Measurements from ENCODE around the gene DLGAP4. TPM values are rescaled to one million over a fixed set of nuclear protein-coding genes. Genes with fewer than 3 reads are reported as not detected.

Gene DLGAP4
- total RNA-seq, 2 donors from 2014 or later, result 34.8 to 83.7 TPM

- Mint-ChIP-seq H3K36me3 (ENCODE audit: low read depth) (no peaks in the 10 kb centered on the region), H3K9me3 (no peaks in the 10 kb centered on the region), H3K4me1 (no peaks in the 10 kb centered on the region), H3K4me3 (no peak overlapping the region), H3K27me3 (peaks cover 15% of the 10 kb centered on the region), H3K27ac (peak overlapping the region; percentile 15)
- no peak for ATAC-seq (replicated peaks)
These were observed 34.2 kb upstream of the DLGAP4 start for GRCh38 chr20:36271639-36272546.

DNA sequence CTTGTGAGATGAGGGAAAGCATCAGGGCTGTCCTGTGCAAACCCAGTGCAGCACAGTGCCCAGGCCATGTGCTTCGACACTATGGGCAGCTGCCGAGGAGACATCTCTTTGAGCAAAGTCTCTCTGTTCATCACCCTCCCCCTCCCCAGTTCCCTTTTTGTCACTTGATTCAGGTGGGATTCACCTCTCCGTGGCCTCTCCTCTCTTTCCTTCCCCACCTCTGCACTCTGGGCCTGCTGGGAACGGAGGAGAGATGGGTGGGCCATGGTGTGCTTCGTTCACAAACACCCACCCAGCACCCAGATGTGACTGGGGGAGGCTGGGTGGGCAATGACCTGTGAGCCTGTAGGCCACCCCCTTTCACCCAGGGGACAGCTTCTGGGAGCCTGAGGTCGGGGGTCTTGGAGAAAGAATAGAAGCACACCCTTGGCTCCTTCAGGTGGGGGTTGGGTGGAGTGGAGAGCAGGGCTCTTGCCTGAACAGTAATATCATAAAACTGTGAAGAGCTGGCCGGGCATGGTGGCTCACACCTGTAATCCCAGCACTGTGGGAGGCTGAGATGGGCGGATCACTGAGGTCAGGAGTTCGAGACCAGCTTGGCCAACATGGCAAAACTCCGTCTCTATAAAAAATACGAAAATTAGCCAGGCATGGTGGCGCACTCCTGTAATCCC lies 33.5 kb upstream of the DLGAP4 start:
- Mint-ChIP-seq H3K36me3 (ENCODE audit: low read depth) (no peaks in the 10 kb centered on the region), H3K4me1 (no peaks in the 10 kb centered on the region), H3K4me3 (no peak overlapping the region), H3K27me3 (peaks cover 15% of the 10 kb centered on the region), H3K9me3 (no peaks in the 10 kb centered on the region), H3K27ac (no peak overlapping the region)
- no peak for ATAC-seq (replicated peaks)

DNA sequence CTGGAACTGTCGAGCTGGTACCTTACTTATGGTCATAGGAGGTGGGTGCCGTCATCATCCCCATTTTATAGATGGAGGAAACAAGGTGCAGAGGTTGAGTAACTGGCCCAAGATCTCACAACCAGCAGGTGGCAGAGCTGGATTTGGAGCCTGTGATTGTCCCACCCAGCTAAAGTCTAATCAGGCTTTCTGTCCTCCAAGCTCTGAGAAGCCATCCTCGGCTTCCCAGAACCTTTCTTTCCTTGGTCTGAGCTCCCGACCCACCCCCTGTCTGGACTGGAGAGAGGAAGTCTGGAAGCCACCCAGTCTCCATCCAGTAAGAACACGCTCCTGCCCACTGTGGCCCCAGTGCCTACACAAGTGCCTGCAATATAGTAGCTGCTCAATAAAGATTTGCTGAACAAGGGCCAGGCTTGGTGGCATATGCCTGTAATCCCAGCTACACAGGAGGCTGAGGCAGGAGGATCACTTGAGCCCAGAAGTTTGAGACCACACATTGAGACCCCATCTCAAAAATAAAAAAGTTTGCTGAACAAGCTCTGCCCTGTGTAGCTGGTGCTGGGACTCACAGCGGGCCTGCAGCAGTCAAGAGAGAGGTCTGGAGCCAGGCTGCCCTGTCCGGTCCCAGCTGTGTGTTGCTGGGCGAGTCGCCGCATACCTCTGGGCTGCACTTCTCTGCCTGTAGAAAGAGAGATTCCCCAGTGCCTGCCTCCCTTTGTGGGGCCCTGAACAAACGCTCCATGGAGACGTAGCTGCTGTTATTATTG lies 32.5 kb upstream of the DLGAP4 start:
- H3K4me1 Mint-ChIP-seq, result no peaks in the 10 kb centered on the region
- H3K4me3 Mint-ChIP-seq, result no peak overlapping the region
- no peak for ATAC-seq (replicated peaks)
- H3K9me3 Mint-ChIP-seq, result no peaks in the 10 kb centered on the region
- peaks cover 21% of the 10 kb centered on the region for H3K27me3 Mint-ChIP-seq
- H3K27ac Mint-ChIP-seq, result no peak overlapping the region
- H3K36me3 Mint-ChIP-seq (ENCODE audit: low read depth), result no peaks in the 10 kb centered on the region

- Mint-ChIP-seq H3K9me3 (no peaks in the 10 kb centered on the region), H3K4me1 (no peaks in the 10 kb centered on the region), H3K27me3 (peaks cover 21% of the 10 kb centered on the region), H3K4me3 (no peak overlapping the region), H3K36me3 (ENCODE audit: low read depth) (no peaks in the 10 kb centered on the region), H3K27ac (no peak overlapping the region)
- no peak for ATAC-seq (replicated peaks)
These were observed 31.8 kb upstream of the DLGAP4 start for GRCh38 chr20:36274181-36274841.

DNA sequence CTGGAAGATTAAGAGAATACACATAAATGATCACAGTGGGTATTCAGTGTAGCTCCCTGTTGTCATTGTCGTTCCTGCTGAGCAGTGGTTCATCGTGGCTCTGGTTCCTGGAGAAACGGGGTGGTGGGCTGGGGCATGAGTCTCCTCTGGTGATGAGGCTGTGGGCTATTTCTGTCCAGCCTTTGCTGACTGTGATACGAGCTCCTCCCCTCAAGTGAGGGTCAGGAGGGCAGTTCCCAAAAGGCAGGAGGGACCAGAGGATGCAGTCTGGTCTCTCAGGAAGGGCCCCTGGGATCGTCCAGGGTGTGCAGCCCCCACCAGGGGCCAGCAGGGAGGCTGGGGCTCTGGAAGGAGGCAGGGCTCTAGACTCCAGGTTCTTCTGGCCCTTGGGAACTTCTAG lies 31.1 kb upstream of the DLGAP4 start:
- no peaks in the 10 kb centered on the region for H3K36me3 Mint-ChIP-seq (ENCODE audit: low read depth)
- H3K27ac Mint-ChIP-seq, result no peak overlapping the region
- no peaks in the 10 kb centered on the region for H3K4me1 Mint-ChIP-seq
- H3K9me3 Mint-ChIP-seq, result no peaks in the 10 kb centered on the region
- H3K27me3 Mint-ChIP-seq, result peaks cover 21% of the 10 kb centered on the region
- H3K4me3 Mint-ChIP-seq, result no peak overlapping the region
- no peak for ATAC-seq (replicated peaks)

DNA sequence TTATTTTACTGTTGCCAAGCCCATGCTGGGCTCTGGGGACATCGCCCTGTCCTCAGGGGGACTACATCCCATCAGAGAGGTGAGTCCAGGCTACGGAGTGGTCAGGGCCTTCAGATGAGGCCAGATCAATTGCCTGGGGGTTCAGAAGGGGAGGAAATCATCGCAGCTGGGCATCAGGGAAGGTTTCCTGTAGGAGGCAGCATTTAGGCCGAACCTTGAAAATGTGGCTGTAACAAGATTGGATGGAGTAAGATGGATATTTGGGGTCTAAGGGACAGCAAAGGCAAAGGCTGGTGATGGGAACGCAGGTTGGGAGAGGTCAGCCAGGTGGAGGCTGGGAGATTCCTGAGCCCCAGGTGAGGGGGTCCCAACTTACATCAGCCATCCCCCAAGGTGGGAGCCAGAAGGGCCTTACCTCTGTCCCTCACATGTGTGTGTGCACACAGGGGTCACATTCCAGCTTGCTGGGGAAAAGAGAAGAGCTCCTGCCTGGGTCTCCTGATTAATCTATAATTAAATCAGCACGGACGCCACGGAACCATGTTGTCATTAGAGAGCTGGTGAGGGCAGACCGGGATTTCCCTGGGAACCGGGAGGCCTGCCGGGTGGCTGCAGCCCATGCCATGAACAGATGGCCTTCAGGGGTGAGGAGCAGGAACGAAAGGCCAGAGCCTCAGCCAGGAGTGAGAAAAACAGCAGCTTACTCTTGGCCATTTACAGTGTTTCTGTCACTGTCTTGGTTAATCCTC lies 30.5 kb upstream of the DLGAP4 start:
- H3K4me1 Mint-ChIP-seq, result no peaks in the 10 kb centered on the region
- peaks cover 25% of the 10 kb centered on the region for H3K27me3 Mint-ChIP-seq
- H3K4me3 Mint-ChIP-seq, result no peak overlapping the region
- H3K9me3 Mint-ChIP-seq, result no peaks in the 10 kb centered on the region
- no peak overlapping the region for H3K27ac Mint-ChIP-seq
- H3K36me3 Mint-ChIP-seq (ENCODE audit: low read depth), result no peaks in the 10 kb centered on the region
- no peak for ATAC-seq (replicated peaks)

- no peaks in the 10 kb centered on the region for H3K36me3 Mint-ChIP-seq (ENCODE audit: low read depth)
- H3K4me1 Mint-ChIP-seq, result no peaks in the 10 kb centered on the region
These were observed 28.6 kb upstream of the DLGAP4 start for GRCh38 chr20:36277546-36277945.

GRCh38 chr20:36279362-36279761 lies 26.8 kb upstream of the DLGAP4 start:
- H3K9me3 Mint-ChIP-seq, result no peaks in the 10 kb centered on the region

More at GRCh38 chr20:36277546-36277945, 28.6 kb upstream of the DLGAP4 start:
- Mint-ChIP-seq H3K27ac (no peak overlapping the region), H3K27me3 (peaks cover 33% of the 10 kb centered on the region), H3K9me3 (no peaks in the 10 kb centered on the region), H3K4me3 (no peak overlapping the region)
- no peak for ATAC-seq (replicated peaks)

DNA sequence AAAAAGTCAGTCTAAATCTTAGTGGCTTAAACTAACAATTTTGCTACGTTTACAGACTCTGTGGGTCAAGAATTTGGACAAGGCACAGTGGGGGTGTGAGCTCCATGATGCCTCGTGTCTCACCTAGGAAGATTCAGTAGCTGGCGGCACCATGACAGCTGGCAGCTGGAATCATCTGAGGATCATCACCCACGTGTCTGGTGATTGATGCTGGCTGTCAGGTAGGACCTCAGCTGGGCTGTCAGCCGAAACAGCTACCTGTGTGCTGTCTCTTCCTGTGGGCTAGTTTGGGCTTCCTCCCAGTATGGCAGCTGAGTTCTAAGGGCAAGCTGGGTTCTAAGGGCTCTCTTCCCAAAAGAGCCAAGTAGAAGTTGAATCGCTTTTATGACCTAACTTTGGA lies 26.4 kb upstream of the DLGAP4 start:
- Mint-ChIP-seq H3K9me3 (no peaks in the 10 kb centered on the region), H3K4me3 (no peak overlapping the region), H3K27me3 (peaks cover 23% of the 10 kb centered on the region), H3K4me1 (no peaks in the 10 kb centered on the region), H3K27ac (no peak overlapping the region), H3K36me3 (ENCODE audit: low read depth) (no peaks in the 10 kb centered on the region)
- no peak for ATAC-seq (replicated peaks)

More at GRCh38 chr20:36279362-36279761, 26.8 kb upstream of the DLGAP4 start:
- Mint-ChIP-seq H3K27ac (no peak overlapping the region), H3K4me3 (no peak overlapping the region), H3K4me1 (no peaks in the 10 kb centered on the region), H3K36me3 (ENCODE audit: low read depth) (no peaks in the 10 kb centered on the region), H3K27me3 (peaks cover 27% of the 10 kb centered on the region)
- no peak for ATAC-seq (replicated peaks)

GRCh38 chr20:36281785-36282380 lies 24.3 kb upstream of the DLGAP4 start:
- no peak for ATAC-seq (replicated peaks)
- Mint-ChIP-seq H3K4me3 (no peak overlapping the region), H3K27ac (no peak overlapping the region), H3K9me3 (no peaks in the 10 kb centered on the region), H3K4me1 (no peaks in the 10 kb centered on the region), H3K36me3 (ENCODE audit: low read depth) (no peaks in the 10 kb centered on the region), H3K27me3 (peaks cover 23% of the 10 kb centered on the region)

DNA sequence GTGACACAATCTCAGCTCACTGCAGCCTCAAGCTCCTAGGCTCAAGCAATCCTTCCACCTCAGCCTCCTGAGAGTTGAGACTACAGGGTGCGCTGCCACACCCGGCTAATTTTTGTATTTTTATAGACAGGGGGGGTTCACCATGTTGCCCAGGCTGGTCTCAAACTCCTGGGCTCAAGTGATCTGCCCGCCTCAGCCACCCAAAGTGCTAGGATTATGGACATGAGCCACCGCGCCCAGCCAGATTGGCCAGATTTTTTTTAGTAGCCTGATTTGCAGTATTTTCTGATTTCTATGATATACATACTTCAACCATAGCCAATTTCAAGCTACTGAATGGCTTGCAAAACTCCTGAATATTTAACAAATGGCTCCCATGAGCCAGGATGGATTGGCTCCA lies 21.4 kb upstream of the DLGAP4 start:
- ATAC-seq (replicated peaks), result no peak
- Mint-ChIP-seq H3K27me3 (peaks cover 30% of the 10 kb centered on the region), H3K4me1 (no peaks in the 10 kb centered on the region), H3K36me3 (ENCODE audit: low read depth) (no peaks in the 10 kb centered on the region), H3K4me3 (no peak overlapping the region), H3K9me3 (no peaks in the 10 kb centered on the region), H3K27ac (no peak overlapping the region)

DNA sequence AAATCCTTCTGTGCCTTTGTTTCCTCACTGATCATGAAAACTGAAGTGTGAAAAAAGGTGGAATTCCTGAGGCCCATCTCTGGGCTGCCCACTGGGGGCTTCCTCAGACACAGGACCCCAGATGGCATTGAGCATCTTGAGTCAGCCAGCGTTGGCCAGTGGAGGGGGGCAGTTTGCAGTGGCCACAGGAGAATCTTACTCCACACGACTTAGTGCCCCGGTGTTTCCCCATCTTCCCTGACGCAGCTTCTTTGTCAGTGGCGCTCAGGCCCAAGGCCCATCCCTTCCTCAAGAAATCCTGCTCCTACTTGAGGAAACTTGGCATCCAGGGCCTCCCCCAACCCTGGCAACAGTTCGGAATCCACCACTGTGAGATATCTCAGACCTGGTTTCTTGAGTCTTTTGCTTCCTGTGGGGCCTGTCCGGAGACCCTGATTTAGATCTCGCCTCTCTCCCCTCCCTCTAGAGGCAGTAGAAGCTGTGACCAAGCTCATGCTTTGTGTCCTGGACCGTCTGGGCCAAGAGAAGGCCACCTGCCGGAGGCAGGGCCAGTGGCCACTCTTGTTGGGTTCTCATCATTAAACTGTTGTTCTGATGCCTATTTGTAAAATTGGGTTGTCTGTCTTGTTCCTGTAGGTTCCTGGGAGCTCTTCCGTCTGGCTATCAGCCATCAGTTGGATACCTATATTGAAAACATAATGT lies 20.2 kb upstream of the DLGAP4 start:
- Mint-ChIP-seq H3K36me3 (ENCODE audit: low read depth) (no peaks in the 10 kb centered on the region), H3K27ac (no peak overlapping the region), H3K4me3 (no peak overlapping the region), H3K9me3 (no peaks in the 10 kb centered on the region), H3K4me1 (no peaks in the 10 kb centered on the region), H3K27me3 (peaks cover 24% of the 10 kb centered on the region)
- no peak for ATAC-seq (replicated peaks)

DNA sequence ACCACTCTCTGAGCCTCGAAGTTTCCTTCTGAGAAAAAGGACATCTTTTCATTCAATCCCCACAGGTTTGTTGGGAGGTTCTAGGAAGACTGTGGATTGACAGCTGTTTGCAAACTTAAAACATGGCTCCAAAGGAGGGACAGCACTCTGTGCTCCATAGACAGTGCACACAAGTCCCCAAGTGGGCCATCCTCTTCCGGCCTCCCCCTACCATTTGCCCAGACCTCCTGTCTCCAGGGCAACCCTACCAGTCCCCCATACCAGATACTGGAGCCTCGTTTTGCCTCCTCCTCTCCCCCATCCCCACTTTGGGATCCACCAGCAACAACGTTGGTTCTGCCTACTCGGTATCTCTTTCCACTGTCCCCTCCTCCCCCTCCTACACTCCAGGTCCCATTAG lies 8.5 kb upstream of the DLGAP4 start:
- Mint-ChIP-seq H3K27ac (no peak overlapping the region), H3K9me3 (no peaks in the 10 kb centered on the region), H3K36me3 (ENCODE audit: low read depth) (no peaks in the 10 kb centered on the region), H3K4me1 (no peaks in the 10 kb centered on the region), H3K27me3 (peaks cover 50% of the 10 kb centered on the region), H3K4me3 (no peak overlapping the region)
- ATAC-seq (replicated peaks), result no peak

Data from activated T-helper 17 cell treated with anti-CD3 and anti-CD28 coated beads, Interleukin-2, amount 50 U/mL, for 72 hours (primary cell).